ENCODE results near the gene CEP83.
"Not testable (repeated sequence)": the region's sequence is repeated elsewhere in the genome, so short reads cannot be mapped to it uniquely, and the experiment has no call there.

GRCh38 chr12:94424830-94425229 is 34.8 kb downstream of the CEP83 start:
- TF ChIP-seq, protein P1, sequence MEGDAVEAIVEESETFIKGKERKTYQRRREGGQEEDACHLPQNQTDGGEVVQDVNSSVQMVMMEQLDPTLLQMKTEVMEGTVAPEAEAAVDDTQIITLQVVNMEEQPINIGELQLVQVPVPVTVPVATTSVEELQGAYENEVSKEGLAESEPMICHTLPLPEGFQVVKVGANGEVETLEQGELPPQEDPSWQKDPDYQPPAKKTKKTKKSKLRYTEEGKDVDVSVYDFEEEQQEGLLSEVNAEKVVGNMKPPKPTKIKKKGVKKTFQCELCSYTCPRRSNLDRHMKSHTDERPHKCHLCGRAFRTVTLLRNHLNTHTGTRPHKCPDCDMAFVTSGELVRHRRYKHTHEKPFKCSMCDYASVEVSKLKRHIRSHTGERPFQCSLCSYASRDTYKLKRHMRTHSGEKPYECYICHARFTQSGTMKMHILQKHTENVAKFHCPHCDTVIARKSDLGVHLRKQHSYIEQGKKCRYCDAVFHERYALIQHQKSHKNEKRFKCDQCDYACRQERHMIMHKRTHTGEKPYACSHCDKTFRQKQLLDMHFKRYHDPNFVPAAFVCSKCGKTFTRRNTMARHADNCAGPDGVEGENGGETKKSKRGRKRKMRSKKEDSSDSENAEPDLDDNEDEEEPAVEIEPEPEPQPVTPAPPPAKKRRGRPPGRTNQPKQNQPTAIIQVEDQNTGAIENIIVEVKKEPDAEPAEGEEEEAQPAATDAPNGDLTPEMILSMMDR (IDR thresholded peaks at IDR 0.05), result not testable (repeated sequence)
- TF ChIP-seq POLR2A, POLR2AphosphoS5, EP300 (IDR thresholded peaks at IDR 0.05): not testable (repeated sequence)
